HTERT RPE-1 (cell line): ENCODE measurements around the gene LRRC3.
"Not testable (repeated sequence)": the region's sequence is repeated elsewhere in the genome, so short reads cannot be mapped to it uniquely, and the experiment has no call there.

Source experiments
- in situ Hi-C: fragments of 300-500 bp; cut with MboI; formaldehyde crosslinking; loops from 4 replicates; pipeline ENCODE4 v1.14.3; 2020; ENCODE audit warnings: low sequenced_read_pairs

LRRC3 gene

GRCh38 chr21:44454747-44455523 lies at the start of gene LRRC3:
LRRC3 (plus strand) TSS chr21:44455510; CDS start chr21:44456645, 1,135 bp downstream.
- in situ Hi-C loops: no loop called here

GRCh38 chr21:44405948-44406872 lies 49.1 kb upstream of the LRRC3 start:
- in situ Hi-C loops: no loop called here

- in situ Hi-C loops: no loop called here
Observed at GRCh38 chr21:44406953-44407352, 48.4 kb upstream of the LRRC3 start.

GRCh38 chr21:44407493-44407892 lies 47.8 kb upstream of the LRRC3 start:
- in situ Hi-C loops: no loop called here

- in situ Hi-C loops: no loop called here
Observed at GRCh38 chr21:44408226-44408625, 47.1 kb upstream of the LRRC3 start.

- in situ Hi-C loops: no loop called here
Observed at GRCh38 chr21:44413566-44414290, 41.6 kb upstream of the LRRC3 start.

- in situ Hi-C loops: no loop called here
Observed at GRCh38 chr21:44414291-44415072, 40.8 kb upstream of the LRRC3 start.

- in situ Hi-C loops: no loop called here
Observed at GRCh38 chr21:44415073-44416025, 40.0 kb upstream of the LRRC3 start.

GRCh38 chr21:44416193-44416592 lies 39.1 kb upstream of the LRRC3 start:
- in situ Hi-C loops: no loop called here

- in situ Hi-C loops: not testable (repeated sequence)
Observed at GRCh38 chr21:44417621-44418107, 37.6 kb upstream of the LRRC3 start.

- in situ Hi-C loops: no loop called here
Observed at GRCh38 chr21:44418108-44418875, 37.0 kb upstream of the LRRC3 start.

- in situ Hi-C loops: no loop called here
Observed at GRCh38 chr21:44418876-44419230, 36.5 kb upstream of the LRRC3 start.

GRCh38 chr21:44419679-44420078 lies 35.6 kb upstream of the LRRC3 start:
- in situ Hi-C loops: no loop called here

GRCh38 chr21:44420416-44421205 lies 34.7 kb upstream of the LRRC3 start:
- in situ Hi-C loops: no loop called here

- in situ Hi-C loops: no loop called here
Observed at GRCh38 chr21:44421901-44422840, 33.1 kb upstream of the LRRC3 start.

- in situ Hi-C loops: no loop called here
Observed at GRCh38 chr21:44423312-44423821, 31.9 kb upstream of the LRRC3 start.
